Right lung (tissue), 5 donors: ENCODE data around the gene CNN3. TPM values are rescaled to one million over a fixed set of nuclear protein-coding genes. Genes with fewer than 3 reads are reported as not detected.
"Not testable (repeated sequence)": the region's sequence is repeated elsewhere in the genome, so short reads cannot be mapped to it uniquely, and the experiment has no call there.

Experiments
- DNase-seq, 2 donors: peaks; one replicate each; pipeline ENCODE4 v3.0.0-alpha.2; 2013
- polyA plus RNA-seq, 5 donors: library from polyadenylated mRNA; unstranded; fragments of 120-200 nt; gene quantifications; one replicate each; pipeline versions ENCODE4 v1.2.1 to v1.2.3, GENCODE V29; 2013; ENCODE audit warnings: inconsistent platforms in 1 of 5, low replicate concordance in 1 of 5; ENCODE audit not compliant: insufficient read length in 5 of 5, insufficient read depth in 1 of 5

Gene CNN3
- polyA plus RNA-seq, 5 donors = 233 to 342 (median 285) TPM

- DNase-seq = no peak
Observed at GRCh38 chr1:94951509-94952208, 24.7 kb upstream of the CNN3 start.

GRCh38 chr1:94951046-94951445 is 24.1 kb upstream of the CNN3 start:
- DNase-seq = no peak

GRCh38 chr1:94949681-94950661 is 23.1 kb upstream of the CNN3 start:
- DNase-seq = no peak

GRCh38 chr1:94947437-94947836 is 20.5 kb upstream of the CNN3 start:
- DNase-seq = no peak

- DNase-seq = no peak
Observed at GRCh38 chr1:94946886-94947285, 20.0 kb upstream of the CNN3 start.

- DNase-seq = no peak
Observed at GRCh38 chr1:94942171-94943128, 15.5 kb upstream of the CNN3 start.

- DNase-seq = not testable (repeated sequence)
Observed at GRCh38 chr1:94941480-94941879, 14.6 kb upstream of the CNN3 start.

GRCh38 chr1:94940738-94941137 is 13.8 kb upstream of the CNN3 start:
- no peak for DNase-seq

- DNase-seq = no peak
Observed at GRCh38 chr1:94937820-94938219, 10.9 kb upstream of the CNN3 start.

GRCh38 chr1:94936861-94937620 is 10.1 kb upstream of the CNN3 start:
- no peak for DNase-seq

GRCh38 chr1:94935476-94935875 is 8.6 kb upstream of the CNN3 start:
- no peak for DNase-seq

GRCh38 chr1:94935034-94935433 is 8.1 kb upstream of the CNN3 start:
- no peak for DNase-seq

- DNase-seq = no peak
Observed at GRCh38 chr1:94934551-94934950, 7.6 kb upstream of the CNN3 start.

GRCh38 chr1:94931254-94931841 is 4.4 kb upstream of the CNN3 start:
- no peak for DNase-seq

GRCh38 chr1:94929351-94930217 is 2.7 kb upstream of the CNN3 start:
- DNase-seq = no peak

- DNase-seq = no peak
Observed at GRCh38 chr1:94928293-94928939, 1.5 kb upstream of the CNN3 start.

GRCh38 chr1:94927405-94928175 is 680 bp upstream of the CNN3 start:
- DNase-seq = no peak
